GM12873 (cell line): ENCODE measurements around the gene KBTBD2.

Experiments used
- TF ChIP-seq, protein P1 (sequence below): IDR thresholded peaks from 2 replicates; pipeline ENCODE4 v1.5.1; 2012; ENCODE audit warnings: low read depth, mild to moderate bottlenecking, moderate library complexity, low read length, control low read depth; ENCODE audit not compliant: insufficient read depth; ENCODE audit errors: missing control alignments

Gene KBTBD2

DNA sequence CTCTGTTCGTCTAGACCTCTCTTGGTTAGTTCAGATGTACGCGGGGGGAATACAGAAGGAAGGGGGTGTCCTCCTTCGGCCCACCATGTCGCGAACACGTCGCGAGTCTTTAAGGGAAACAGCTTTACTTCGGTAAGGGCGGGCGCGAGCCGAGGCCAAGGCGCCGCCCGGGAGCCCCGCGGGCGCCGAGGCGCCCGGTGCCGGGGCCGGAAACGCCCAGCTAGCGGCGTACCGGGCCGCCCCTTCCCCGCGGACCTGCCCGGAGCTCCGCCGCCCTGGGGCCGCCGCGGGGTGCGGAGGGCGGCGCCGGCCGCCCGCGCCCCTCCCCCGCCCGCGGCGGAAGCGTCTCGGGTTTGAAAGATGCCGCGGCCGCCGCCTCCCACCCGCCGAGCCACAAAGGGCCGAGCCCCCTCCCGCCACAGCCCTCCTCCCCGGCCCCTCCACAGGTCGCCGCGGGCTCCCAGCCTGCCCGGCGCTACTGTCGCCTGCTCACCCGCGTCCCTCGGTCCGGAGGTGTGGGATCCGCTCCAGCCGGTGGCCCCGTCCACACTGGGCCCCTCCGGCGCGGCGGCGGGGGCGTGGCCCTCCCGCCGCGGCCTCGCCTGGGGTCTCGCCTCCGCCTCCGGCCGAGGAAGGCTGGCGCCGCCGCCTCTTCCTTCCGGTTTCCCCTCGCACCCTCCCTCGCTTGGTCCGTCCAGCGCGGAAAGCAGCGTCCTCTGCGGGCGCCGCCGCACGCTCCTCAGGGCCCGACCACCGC, at the start of gene KBTBD2:
KBTBD2 (minus strand) TSS at position 718 of the 757 bp plus-strand sequence. CDS start 12,156 bp downstream, outside the sequence.
- TF ChIP-seq, protein P1, sequence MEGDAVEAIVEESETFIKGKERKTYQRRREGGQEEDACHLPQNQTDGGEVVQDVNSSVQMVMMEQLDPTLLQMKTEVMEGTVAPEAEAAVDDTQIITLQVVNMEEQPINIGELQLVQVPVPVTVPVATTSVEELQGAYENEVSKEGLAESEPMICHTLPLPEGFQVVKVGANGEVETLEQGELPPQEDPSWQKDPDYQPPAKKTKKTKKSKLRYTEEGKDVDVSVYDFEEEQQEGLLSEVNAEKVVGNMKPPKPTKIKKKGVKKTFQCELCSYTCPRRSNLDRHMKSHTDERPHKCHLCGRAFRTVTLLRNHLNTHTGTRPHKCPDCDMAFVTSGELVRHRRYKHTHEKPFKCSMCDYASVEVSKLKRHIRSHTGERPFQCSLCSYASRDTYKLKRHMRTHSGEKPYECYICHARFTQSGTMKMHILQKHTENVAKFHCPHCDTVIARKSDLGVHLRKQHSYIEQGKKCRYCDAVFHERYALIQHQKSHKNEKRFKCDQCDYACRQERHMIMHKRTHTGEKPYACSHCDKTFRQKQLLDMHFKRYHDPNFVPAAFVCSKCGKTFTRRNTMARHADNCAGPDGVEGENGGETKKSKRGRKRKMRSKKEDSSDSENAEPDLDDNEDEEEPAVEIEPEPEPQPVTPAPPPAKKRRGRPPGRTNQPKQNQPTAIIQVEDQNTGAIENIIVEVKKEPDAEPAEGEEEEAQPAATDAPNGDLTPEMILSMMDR = no peak

DNA sequence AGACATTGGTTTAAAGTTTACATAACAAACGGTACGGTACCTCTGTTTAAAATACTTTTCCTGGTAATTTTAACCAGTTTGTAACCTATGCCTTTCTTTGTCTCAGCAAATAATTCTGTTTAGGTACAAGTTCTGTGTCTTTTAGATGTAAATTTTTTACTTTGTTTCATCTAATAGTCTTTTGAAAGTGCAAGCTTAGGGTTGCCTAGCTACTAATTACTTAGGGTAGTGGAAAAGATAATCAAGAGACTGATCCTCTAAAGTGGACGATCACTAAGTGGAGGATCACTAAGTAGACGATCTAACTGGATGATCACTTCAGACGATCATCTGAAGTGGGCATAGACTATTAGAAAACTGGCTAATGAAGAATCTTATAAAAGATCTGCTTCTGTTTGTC, 49.6 kb upstream of the KBTBD2 start:
- TF ChIP-seq, protein P1 = no peak

DNA sequence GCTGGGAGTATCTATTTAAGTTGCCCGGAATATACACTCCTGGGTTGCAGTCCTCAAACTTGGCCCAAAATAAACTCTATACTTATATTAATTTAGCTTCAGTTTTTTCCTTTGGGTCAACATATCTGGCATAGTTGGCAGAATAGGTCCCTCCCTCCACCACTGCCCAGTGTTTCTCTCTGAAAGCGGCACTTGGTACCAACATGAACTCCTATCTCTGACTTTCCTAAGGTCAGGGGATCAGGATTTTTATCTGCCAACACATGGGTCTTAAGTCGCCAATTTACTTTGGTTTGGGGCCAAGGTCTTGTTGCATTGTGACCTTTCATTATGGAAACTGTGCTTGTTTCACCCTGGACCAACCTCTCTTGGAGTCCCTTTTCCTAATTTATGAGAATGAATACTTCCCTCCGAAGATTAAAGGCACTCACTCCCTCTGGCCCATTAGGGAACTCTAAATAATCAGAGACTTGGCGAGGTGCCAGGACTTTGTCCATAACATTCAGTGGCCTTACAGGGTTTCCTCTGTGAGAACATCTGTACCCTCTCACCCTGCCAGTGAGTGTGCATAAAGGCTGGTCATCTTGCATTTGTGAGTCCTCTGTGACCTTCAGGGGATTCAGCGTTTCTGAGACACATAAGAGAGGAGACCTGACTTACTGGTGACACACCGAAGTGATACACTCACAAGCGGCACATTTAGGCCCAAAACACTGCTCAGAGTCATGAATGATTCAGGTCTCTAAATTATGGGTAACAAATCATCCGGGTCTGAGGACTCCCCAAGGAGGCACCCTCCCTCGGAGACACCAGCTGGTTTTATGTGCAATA, 46.0 kb upstream of the KBTBD2 start:
- TF ChIP-seq, protein P1 = no peak

DNA sequence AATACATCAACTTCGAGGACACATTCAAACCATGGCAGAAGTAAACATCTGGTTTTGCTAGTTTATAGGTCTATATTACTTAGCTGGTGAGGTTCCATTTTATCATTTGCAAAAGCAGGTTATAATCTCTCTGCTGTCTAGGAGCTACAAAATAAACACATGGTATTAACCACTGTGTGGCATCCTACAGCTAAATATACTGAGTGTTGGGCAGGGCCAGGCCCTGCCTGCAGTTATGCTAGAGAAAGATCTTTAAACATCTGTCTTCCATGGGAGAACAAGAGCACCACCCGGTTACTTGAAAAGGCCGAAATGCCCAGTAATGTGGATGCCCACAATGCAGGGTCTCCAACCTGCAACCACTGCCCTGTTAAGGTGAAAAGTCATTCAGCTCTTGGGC, 45.1 kb upstream of the KBTBD2 start:
- TF ChIP-seq, protein P1 = no peak

DNA sequence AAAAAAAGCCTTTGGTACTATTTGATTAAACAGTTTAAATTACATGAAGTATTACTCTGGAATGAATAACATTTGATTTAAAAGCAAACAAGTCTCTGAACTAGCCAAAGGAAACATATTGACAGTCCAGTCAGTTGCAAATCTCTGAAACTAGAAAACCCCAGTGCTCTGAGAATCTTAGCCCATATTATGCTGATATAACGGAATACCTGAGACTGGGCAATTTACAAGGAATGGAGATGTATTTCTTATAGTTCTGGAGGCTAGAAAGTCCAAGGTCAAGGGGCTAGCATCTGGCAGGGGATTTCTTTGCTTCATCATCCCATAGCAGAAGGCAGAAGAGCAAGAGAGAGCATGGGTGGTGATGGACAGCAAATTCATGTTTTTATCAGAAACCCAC, 44.0 kb upstream of the KBTBD2 start:
- TF ChIP-seq, protein P1 = no peak

DNA sequence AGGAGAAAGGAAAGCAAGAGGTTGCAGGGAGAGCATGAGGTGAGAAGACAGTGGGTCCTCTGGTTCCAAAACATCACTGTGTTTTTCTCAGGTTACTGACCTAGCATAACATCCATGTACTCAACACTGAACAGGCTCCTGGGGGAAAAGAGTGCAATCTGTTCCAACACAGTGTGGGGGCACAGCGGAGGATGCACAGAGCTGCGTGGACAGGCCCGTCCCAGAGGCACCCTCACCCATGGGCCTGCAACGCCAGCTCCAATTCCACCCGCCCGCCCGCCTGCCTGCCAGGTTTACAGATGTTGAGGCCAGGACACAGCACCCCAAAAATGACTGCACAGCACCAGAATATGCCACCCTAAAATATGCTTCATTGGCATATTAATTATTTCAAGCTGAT, 38.8 kb upstream of the KBTBD2 start:
- TF ChIP-seq, protein P1 = no peak

DNA sequence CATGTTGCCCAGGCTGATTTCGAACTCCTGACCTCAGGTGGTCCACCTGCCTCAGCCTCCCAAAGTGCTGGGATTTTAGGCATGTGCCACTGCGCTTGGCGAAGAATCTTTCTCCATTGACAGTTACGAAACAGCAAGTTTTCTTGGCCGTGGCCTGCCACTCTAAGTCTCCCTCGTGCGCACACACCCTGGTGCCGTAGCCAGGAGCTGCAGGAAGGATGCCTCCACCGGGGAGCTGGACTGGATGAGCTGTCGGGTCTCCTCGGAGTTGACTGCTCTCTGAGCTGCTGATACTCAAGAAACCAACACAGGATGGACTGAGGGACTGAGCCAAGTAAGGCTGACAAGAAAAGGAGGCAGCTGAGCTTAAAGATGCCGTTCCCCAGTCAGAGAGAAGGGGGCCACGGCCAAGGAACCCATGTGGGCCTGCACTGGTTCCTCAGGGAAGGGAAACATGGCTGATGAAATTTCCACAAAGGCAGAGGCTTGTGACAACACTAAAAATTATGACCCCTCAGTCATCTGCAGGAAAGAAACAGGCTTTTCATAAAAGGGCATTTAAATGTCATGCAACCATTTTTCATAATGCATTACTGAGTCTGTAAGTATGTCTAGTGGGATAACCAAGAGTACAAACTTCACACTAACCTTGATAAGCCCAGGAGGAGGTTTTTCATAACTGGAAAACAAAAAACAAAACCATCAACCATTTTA, 38.0 kb upstream of the KBTBD2 start:
- TF ChIP-seq, protein P1 = no peak
